Stimulated activated effector memory CD8-positive, alpha-beta T cell treated with anti-CD3 and anti-CD28 coated beads, Interleukin-12 subunit alpha, Interleukin-12 subunit beta, amount 100 ng/mL, for 72 hours (primary cell): ENCODE measurements around the gene ST6GAL1.
"Not testable (repeated sequence)": the region's sequence is repeated elsewhere in the genome, so short reads cannot be mapped to it uniquely, and the experiment has no call there.

Source experiments
- ATAC-seq: fragments of 150-1000 bp; cut with Tn5 transposase; 2 replicates; pipeline ENCODE4 v1.10.0; 2021
- DNase-seq, 2 donors: peaks; one replicate each; pipeline ENCODE4 v3.0.0; 2021 to 2022; ENCODE audit warnings: low spot score in 2 of 2
- H3K27ac Mint-ChIP-seq: one replicate; pipeline ENCODE4 v1.8.0; 2022; ENCODE audit warnings: mild to moderate bottlenecking, mixed read lengths
- H3K36me3 Mint-ChIP-seq: one replicate; pipeline ENCODE4 v1.8.0; 2022; ENCODE audit warnings: mild to moderate bottlenecking, mixed read lengths
- H3K4me1 Mint-ChIP-seq: one replicate; pipeline ENCODE4 v1.8.0; 2022; ENCODE audit warnings: mixed read lengths
- H3K4me3 Mint-ChIP-seq: one replicate; pipeline ENCODE4 v1.8.0; 2022; ENCODE audit warnings: mild to moderate bottlenecking, mixed read lengths
- H3K9me3 Mint-ChIP-seq: one replicate; pipeline ENCODE4 v1.8.0; 2022; ENCODE audit warnings: mixed read lengths

ST6GAL1 gene, protein sequence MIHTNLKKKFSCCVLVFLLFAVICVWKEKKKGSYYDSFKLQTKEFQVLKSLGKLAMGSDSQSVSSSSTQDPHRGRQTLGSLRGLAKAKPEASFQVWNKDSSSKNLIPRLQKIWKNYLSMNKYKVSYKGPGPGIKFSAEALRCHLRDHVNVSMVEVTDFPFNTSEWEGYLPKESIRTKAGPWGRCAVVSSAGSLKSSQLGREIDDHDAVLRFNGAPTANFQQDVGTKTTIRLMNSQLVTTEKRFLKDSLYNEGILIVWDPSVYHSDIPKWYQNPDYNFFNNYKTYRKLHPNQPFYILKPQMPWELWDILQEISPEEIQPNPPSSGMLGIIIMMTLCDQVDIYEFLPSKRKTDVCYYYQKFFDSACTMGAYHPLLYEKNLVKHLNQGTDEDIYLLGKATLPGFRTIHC

DNA sequence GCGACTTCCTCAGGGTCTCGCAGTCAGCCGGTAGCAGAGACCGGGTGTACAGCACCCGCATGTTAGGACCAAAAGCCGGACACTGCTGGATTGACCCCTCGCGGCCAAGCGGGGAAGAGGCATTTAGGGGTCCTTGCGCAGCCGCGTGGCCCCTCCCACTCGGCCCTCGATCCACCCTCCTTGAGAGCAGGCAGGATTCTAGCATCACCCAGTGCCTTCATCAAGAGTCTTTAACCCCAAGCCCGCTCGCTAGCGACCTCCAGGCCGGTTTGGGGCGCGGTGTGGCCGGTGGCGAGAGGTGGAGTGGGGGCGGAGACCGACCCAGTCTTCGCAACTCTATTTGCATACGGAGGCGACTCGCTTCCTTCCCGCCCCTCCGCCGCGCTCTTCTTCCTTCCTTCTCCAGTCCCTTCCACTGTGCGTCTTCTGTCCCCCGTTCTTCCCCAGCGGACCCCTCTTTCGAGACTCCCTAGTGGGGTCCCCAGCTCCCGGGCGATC lies at the start of gene ST6GAL1:
Gene ST6GAL1 (plus strand): TSS at position 384 of the 498 bp plus-strand sequence. CDS start 112,178 bp downstream, outside the sequence.
- Mint-ChIP-seq H3K36me3 (peaks cover 44% of the 10 kb centered on the region), H3K4me3 (peak within 1 kb of the TSS; percentile 95), H3K4me1 (peaks cover 50% of the 10 kb centered on the region), H3K9me3 (no peaks in the 10 kb centered on the region), H3K27ac (peak within 1 kb of the TSS; percentile 95)
- peak; percentile 72 for ATAC-seq
- DNase-seq: peak; percentile 54 to 90

DNA sequence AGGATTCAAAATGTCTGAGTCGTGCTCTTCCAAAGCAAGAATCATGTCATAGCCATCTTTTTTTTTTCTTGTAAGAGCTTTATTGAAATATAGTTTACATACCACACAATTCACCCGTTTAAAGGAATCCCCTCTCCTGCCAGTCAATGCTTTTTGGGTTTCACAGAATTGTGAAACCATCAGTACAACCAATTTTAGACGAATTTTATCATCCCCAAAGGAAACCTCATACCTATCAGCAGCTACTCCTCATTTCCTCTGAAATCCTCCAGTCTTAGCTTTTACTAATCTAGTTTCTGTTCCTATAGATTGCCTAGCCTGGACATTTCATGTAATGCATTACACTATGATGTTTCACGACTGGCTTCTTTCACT lies 48.2 kb upstream of the ST6GAL1 start:
- peaks cover 58% of the 10 kb centered on the region for H3K4me1 Mint-ChIP-seq
- H3K36me3 Mint-ChIP-seq: no peaks in the 10 kb centered on the region
- no peak for DNase-seq
- H3K9me3 Mint-ChIP-seq: no peaks in the 10 kb centered on the region
- ATAC-seq: peak; percentile 43
- peak overlapping the region; percentile 20 for H3K4me3 Mint-ChIP-seq
- H3K27ac Mint-ChIP-seq: peak overlapping the region; percentile 88

DNA sequence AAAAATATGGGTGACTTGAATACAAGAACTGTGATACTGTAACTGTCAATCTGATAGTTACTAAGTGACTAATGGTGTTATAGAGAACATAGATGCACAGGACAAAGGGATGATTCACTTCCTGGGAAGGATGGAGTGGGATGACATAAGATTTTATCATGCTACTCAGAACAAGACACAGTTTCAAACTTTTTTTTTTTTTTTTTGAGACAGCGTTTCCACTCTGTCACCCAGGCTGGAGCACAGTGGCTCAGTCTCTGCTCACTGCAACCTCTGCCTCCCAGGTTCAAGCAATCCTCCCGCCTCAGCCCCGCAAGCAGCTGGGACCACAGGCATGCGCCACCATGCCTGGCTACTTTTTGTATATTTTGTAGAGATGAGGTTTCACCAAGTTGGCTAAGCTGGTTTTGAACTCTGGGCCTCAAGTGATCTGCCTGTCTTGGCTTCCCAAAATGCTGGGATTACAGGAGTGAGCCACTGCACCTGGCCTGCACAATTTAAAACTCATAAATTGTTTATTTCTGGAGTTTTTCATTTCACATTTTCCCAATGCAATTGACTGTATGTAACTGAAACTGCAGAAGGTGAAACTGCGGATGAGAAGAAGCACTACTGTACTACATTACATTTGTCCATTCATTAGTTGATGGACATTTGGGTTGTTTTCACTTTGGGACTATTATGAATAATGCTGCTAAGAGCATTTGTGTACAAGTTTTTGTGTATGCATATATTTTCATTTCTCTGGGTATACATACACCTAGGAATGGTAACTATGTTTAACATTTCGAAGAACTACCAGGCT lies 47.2 kb upstream of the ST6GAL1 start:
- DNase-seq (peak in 1 of 2 donors; percentile 72), ATAC-seq (peak; percentile 98)
- H3K4me1 Mint-ChIP-seq: peaks cover 58% of the 10 kb centered on the region
- H3K9me3 Mint-ChIP-seq: no peaks in the 10 kb centered on the region
- peak overlapping the region; percentile 41 for H3K27ac Mint-ChIP-seq
- peak overlapping the region; percentile 20 for H3K4me3 Mint-ChIP-seq
- H3K36me3 Mint-ChIP-seq: no peaks in the 10 kb centered on the region

DNA sequence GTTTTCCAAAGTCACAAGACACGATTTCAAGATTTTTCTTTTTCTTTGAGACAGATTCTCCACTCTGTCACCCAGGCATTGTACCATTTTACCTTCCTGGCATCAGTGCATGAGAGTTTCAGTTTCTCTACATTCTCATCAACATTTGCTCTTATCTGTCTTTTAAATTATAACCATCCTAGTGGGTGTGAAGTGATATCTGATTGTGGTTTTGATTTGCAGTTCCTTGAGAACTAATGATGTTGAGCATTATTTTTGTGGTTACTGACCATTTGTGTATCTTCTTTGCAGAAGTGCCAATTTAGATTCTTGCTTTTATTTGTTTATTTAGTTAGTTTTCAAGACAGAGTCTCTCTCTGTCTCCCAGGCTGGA lies 46.7 kb upstream of the ST6GAL1 start:
- ATAC-seq (no peak), DNase-seq (no peak)
- Mint-ChIP-seq H3K9me3 (no peaks in the 10 kb centered on the region), H3K4me3 (peak overlapping the region; percentile 20), H3K4me1 (peaks cover 58% of the 10 kb centered on the region), H3K27ac (peak overlapping the region; percentile 41), H3K36me3 (no peaks in the 10 kb centered on the region)

DNA sequence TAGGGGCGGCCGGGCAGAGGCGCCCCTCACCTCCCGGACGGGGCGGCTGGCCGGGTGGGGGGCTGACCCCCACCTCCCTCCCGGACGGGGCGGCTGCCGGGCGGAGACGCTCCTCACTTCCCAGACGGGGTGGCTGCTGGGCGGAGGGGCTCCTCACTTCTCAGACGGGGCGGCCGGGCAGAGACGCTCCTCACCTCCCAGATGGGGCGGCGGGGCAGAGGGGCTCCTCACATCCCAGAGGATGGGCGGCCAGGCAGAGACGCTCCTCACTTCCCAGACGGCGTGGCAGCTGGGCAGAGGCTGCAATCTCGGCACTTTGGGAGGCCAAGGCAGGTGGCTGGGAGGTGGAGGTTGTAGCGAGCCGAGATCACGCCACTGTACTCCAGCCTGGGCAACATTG lies 45.5 kb upstream of the ST6GAL1 start:
- peaks cover 54% of the 10 kb centered on the region for H3K4me1 Mint-ChIP-seq
- H3K36me3 Mint-ChIP-seq, DNase-seq, H3K9me3 Mint-ChIP-seq, H3K27ac Mint-ChIP-seq, H3K4me3 Mint-ChIP-seq, ATAC-seq: not testable (repeated sequence)

DNA sequence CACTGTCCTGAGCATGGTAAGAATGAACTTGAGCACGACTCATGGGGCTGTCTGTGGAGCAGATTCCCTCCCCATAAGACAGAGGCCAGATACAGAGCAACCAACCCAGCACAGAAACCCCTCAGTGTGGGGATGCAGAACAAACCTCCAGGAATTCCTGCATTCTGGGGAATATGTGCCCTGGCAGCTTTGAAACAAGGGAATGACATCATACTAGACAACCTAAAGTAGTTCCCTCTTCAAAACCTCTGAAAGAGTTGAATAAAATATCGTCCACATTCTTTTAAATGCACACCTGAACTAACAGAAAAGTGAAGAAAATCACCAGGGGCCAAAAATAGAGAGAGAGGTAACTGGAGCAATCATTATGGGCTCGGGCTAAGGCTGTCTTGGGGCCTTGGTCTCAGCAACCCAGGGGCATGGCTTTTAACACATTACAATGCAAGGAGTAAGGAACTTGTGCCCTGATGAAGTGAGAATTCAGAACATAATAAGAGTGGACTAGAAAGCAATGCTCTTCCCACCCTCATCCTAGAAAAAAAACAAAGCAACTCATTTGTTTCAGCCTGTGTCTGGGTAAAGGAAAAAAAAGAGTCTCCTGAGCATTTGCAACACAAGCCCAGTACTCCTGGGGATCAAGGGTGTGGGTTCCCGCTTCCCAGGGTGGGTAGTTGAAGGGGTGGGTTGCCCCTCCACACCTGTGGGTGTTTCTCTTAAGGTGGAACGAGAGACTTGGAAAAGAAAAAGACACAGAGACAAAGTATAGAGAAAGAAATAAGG lies 43.9 kb upstream of the ST6GAL1 start:
- no peak overlapping the region for H3K4me3 Mint-ChIP-seq
- H3K9me3 Mint-ChIP-seq: peaks cover 3% of the 10 kb centered on the region
- H3K27ac Mint-ChIP-seq: peak overlapping the region; percentile 9

DNA sequence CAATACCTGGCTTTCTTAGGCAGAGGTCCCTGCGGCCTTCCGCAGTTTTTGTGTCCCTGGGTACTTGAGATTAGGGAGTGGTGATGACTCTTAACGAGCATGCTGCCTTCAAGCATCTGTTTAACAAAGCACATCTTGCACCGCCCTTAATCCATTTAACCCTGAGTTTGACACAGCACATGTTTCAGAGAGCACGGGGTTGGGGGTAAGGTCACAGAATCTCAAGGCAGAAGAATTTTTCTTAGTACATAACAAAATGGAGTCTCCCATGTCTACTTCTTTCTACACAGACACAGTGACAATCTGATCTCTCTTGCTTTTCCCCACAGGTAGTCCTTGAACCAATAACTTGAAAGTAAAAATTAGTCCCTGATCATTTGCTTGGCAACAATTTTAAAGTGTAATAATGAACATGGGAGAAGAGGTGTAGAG lies 42.8 kb upstream of the ST6GAL1 start:
- H3K27ac Mint-ChIP-seq, H3K9me3 Mint-ChIP-seq, H3K4me3 Mint-ChIP-seq, ATAC-seq, H3K36me3 Mint-ChIP-seq, DNase-seq: not testable (repeated sequence)
- H3K4me1 Mint-ChIP-seq: peaks cover 34% of the 10 kb centered on the region

More for the DNA sequence above, 43.9 kb upstream of the ST6GAL1 start:
- DNase-seq (no peak), ATAC-seq (no peak)
- Mint-ChIP-seq H3K4me1 (peaks cover 43% of the 10 kb centered on the region), H3K36me3 (no peaks in the 10 kb centered on the region)

DNA sequence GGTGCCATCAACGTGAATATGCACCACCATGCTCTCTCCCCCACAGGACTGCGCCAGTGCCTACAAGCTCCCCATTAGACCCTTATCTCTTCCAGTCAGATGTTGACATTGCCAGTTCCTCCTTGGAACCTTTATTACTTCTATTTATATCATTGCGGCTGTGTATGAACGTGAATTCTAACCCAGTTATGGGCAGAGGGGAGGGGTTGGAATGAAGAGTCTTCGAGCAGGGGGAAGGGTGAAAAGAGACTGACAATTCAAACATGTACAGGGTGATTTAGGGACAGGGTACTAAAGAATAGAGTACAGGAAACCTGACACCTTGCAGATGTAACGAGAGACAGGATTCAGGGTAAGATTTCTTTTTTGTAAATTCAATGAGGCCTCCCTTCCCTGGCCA lies 41.8 kb upstream of the ST6GAL1 start:
- peaks cover 28% of the 10 kb centered on the region for H3K4me1 Mint-ChIP-seq
- peak overlapping the region; percentile 33 for H3K27ac Mint-ChIP-seq
- no peak overlapping the region for H3K4me3 Mint-ChIP-seq
- no peak for DNase-seq
- ATAC-seq: no peak
- peaks cover 3% of the 10 kb centered on the region for H3K9me3 Mint-ChIP-seq
- no peaks in the 10 kb centered on the region for H3K36me3 Mint-ChIP-seq

DNA sequence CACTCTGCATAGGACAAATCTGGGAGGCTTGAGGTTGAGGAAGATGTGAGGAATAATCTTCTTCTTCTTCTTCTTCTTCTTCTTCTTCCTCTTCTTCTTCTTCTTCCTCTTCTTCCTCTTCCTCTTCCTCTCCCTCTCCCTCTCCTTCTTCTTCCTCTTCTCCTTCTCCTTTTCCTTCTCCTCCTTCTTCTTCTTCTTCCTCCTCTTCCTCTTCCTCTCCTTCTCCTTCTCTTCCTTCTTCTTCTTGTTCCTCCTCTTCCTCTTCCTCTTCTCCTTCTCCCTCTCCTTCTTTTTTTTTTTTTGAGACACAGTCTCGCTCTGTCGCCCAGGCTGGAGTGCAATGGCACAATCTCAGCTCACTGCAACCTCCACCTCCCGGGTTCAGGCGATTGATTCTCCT lies 40.6 kb upstream of the ST6GAL1 start:
- not testable (repeated sequence) for H3K36me3 Mint-ChIP-seq, DNase-seq, ATAC-seq, H3K4me3 Mint-ChIP-seq, H3K9me3 Mint-ChIP-seq
- peak overlapping the region; percentile 33 for H3K27ac Mint-ChIP-seq
- H3K4me1 Mint-ChIP-seq: peaks cover 23% of the 10 kb centered on the region

DNA sequence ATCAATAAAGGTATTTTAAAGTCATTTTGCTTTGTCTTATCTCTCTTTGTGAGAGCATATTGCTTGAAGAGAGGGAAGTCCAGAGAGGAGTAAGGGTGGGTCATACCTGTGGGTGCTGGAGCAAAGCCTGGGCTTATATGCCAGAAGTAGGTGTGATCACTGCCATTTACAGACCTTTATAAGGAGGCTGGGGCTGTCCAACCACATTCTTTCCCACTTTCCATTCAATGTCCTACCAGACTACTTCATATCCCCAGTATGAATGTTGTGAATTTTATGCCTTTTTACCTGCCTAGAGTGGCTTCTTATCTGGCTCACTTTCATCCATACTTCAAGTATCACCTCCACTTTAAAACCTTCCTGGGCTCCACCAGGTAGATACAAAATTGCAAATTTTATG lies 39.4 kb upstream of the ST6GAL1 start:
- ATAC-seq: no peak
- H3K9me3 Mint-ChIP-seq: peaks cover 3% of the 10 kb centered on the region
- H3K4me1 Mint-ChIP-seq: peaks cover 14% of the 10 kb centered on the region
- no peaks in the 10 kb centered on the region for H3K36me3 Mint-ChIP-seq
- no peak for DNase-seq
- H3K27ac Mint-ChIP-seq: no peak overlapping the region
- no peak overlapping the region for H3K4me3 Mint-ChIP-seq

DNA sequence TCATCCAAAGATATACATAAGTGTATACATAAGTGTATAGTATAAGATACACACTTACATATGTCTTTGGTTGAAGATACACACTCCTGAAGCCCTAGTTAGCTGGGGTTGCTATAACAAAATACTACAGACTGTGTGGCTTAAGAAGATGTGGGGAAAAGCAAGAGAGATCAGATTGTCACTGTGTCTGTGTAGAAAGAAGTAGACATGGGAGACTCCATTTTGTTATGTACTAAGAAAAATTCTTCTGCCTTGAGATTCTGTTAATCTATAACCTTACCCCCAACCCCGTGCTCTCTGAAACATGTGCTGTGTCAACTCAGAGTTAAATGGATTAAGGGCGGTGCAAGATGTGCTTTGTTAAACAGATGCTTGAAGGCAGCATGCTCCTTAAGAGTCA lies 37.3 kb upstream of the ST6GAL1 start:
- H3K27ac Mint-ChIP-seq, H3K4me1 Mint-ChIP-seq, H3K9me3 Mint-ChIP-seq, DNase-seq, H3K36me3 Mint-ChIP-seq, ATAC-seq, H3K4me3 Mint-ChIP-seq: not testable (repeated sequence)

DNA sequence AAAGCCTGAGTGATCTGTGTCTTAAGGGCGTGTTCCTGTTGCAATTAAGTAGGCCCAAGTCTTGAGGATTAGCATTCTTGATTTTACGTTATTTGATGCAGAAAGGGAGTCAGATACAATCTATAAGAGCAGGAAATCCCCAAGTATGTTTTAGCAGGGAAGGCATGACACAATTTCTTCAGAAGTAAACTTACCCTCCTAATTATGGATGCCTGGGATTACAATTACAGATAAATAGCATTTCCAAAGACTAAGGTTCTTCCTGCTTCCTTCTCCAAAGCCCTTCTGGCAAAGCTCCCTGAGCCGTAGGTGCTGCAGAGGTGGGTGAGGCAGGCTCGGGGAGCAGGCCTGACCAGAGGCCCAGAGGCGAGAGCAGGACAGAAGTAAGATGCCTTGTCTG lies 34.9 kb upstream of the ST6GAL1 start:
- Mint-ChIP-seq H3K27ac (no peak overlapping the region), H3K4me1 (peaks cover 7% of the 10 kb centered on the region), H3K9me3 (no peaks in the 10 kb centered on the region), H3K4me3 (no peak overlapping the region), H3K36me3 (no peaks in the 10 kb centered on the region)
- DNase-seq: no peak
- no peak for ATAC-seq

DNA sequence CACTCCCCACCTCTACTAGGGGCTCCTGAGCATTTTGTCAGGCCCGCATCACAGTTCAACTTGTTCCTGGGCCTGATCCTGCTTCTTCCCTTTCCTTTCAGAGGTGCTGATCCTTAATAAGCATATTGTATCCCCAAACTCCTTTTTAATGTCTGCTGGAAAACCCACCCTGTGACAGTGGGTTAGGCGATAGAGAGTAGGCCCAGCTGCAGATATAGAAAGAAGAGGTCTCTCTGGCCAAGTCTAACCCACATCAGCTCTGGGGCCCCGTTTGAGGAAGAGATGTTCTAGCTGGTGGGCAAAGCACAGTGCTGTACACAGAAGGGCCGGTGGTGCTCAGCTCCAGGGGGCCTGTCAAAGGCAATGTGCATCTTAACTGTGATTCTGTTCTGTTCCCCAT lies 34.3 kb upstream of the ST6GAL1 start:
- no peak for ATAC-seq
- H3K4me3 Mint-ChIP-seq: no peak overlapping the region
- peaks cover 13% of the 10 kb centered on the region for H3K4me1 Mint-ChIP-seq
- no peak for DNase-seq
- no peaks in the 10 kb centered on the region for H3K36me3 Mint-ChIP-seq
- H3K9me3 Mint-ChIP-seq: no peaks in the 10 kb centered on the region
- peak overlapping the region; percentile 4 for H3K27ac Mint-ChIP-seq

DNA sequence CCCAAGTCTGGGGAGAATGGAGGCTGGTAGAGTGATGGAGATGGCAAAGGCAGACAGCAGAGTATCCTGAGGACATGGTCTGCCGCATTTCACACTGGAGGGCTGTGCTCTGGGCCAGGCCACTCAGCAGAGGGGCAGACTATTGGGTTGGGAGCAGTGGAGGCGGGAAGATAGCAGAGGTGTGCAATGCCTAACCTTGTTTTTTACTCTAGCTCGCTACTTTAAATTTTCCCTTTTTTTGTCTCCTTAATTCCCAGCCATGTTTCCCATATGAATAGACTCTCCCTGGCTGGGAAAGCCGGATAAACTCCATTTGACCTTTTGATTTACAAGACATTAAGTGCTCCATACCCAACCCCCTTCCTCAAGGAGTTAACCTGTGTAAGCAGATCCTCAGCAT lies 33.5 kb upstream of the ST6GAL1 start:
- ATAC-seq (no peak), DNase-seq (no peak)
- H3K4me1 Mint-ChIP-seq: peaks cover 16% of the 10 kb centered on the region
- H3K27ac Mint-ChIP-seq: no peak overlapping the region
- H3K36me3 Mint-ChIP-seq: no peaks in the 10 kb centered on the region
- H3K9me3 Mint-ChIP-seq: no peaks in the 10 kb centered on the region
- no peak overlapping the region for H3K4me3 Mint-ChIP-seq

DNA sequence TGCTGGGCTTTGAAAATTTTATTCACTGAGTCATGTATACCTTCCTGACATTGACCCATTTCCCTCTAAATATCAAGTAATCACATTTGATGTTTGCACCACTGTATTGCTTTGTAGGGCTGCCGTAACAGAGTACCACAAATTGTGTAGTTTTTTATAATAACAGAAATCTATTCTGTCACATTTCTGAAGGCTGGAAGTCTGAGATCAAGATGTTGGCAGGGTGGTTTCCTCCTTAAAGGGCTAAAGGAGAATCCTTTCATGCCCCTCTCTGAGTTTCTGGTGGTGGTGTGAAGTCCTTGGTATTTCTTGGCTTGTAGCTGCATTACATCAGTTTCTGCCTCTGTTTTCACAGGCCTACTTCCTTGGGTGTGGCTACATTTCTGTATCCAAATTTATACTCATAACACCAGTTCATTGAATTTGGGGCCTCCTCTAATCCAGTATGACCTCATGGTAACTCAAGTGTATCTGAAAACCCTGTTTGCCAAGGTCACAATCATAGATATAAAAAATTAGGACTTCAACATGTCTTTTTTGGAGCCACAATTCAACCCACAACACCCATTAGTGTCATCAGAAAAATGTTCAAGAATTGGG lies 29.1 kb upstream of the ST6GAL1 start:
- Mint-ChIP-seq H3K27ac (no peak overlapping the region), H3K4me1 (peaks cover 16% of the 10 kb centered on the region), H3K4me3 (no peak overlapping the region), H3K36me3 (no peaks in the 10 kb centered on the region), H3K9me3 (peaks cover 8% of the 10 kb centered on the region)
- ATAC-seq: peak; percentile 53
- no peak for DNase-seq
